Measurements from ENCODE around the gene SUGCT. TPM values are rescaled to one million over a fixed set of nuclear protein-coding genes. Genes with fewer than 3 reads are reported as not detected.

Gene SUGCT
- total and polyA plus RNA-seq, 3 experiments from 2014 or later: 1.1 to 1.4 (median 1.3) TPM

- no peaks in the 10 kb centered on the region for H3K36me3 ChIP-seq (ENCODE audit: insufficient read depth, low read length)
- H3K36me3 Mint-ChIP-seq: no peaks in the 10 kb centered on the region
- DNase-seq: no peak
- POLR2A ChIA-PET: no interaction called here
- no peak overlapping the region for H3K27ac Mint-ChIP-seq
- no peaks in the 10 kb centered on the region for H3K27me3 ChIP-seq (ENCODE audit: insufficient read depth, low read length, poor library complexity, severe bottlenecking)
- H3K4me3 ChIP-seq (ENCODE audit: low read length): no peak overlapping the region
- peaks cover 2 to 24% (median 2%) of the 10 kb centered on the region in 5 donors for H3K9me3 Mint-ChIP-seq
- H3K4me1 ChIP-seq (ENCODE audit: insufficient read depth, low read length): no peaks in the 10 kb centered on the region
- H3K27me3 Mint-ChIP-seq: peaks cover 0 to 2% of the 10 kb centered on the region in 2 donors
- no peak overlapping the region for H3K4me3 Mint-ChIP-seq
- CTCF ChIA-PET: no interaction called here
- H3K9me3 ChIP-seq (ENCODE audit: low read length): no peaks in the 10 kb centered on the region
- no peaks in the 10 kb centered on the region for H3K4me1 Mint-ChIP-seq
- no peak overlapping the region for H3K27ac ChIP-seq (ENCODE audit: low read depth, low read length)
Measured at GRCh38 chr7:40874756-40875155, 740.0 kb downstream of the SUGCT start.

- no peak overlapping the region for H3K4me3 ChIP-seq (ENCODE audit: low read length)
- no peaks in the 10 kb centered on the region for H3K36me3 ChIP-seq (ENCODE audit: insufficient read depth, low read length)
- no peak for DNase-seq
- CTCF ChIA-PET: no interaction called here
- H3K9me3 ChIP-seq (ENCODE audit: low read length): no peaks in the 10 kb centered on the region
- Mint-ChIP-seq H3K27me3 (peaks cover 0 to 2% of the 10 kb centered on the region in 2 donors), H3K27ac (no peak overlapping the region), H3K4me3 (no peak overlapping the region), H3K9me3 (peaks cover 2 to 13% (median 3%) of the 10 kb centered on the region in 5 donors), H3K4me1 (no peaks in the 10 kb centered on the region), H3K36me3 (no peaks in the 10 kb centered on the region)
- POLR2A ChIA-PET: no interaction called here
- H3K27ac ChIP-seq (ENCODE audit: low read depth, low read length): no peak overlapping the region
- H3K27me3 ChIP-seq (ENCODE audit: insufficient read depth, low read length, poor library complexity, severe bottlenecking): no peaks in the 10 kb centered on the region
- no peaks in the 10 kb centered on the region for H3K4me1 ChIP-seq (ENCODE audit: insufficient read depth, low read length)
Measured at GRCh38 chr7:40876601-40877000, 741.8 kb downstream of the SUGCT start.

- Mint-ChIP-seq H3K36me3 (no peaks in the 10 kb centered on the region), H3K4me3 (no peak overlapping the region), H3K9me3 (peaks cover 0 to 14% (median 10%) of the 10 kb centered on the region in 5 donors), H3K27me3 (peaks cover 0 to 2% of the 10 kb centered on the region in 2 donors), H3K27ac (no peak overlapping the region), H3K4me1 (no peaks in the 10 kb centered on the region)
- Histone ChIP-seq H3K4me3 (ENCODE audit: low read length) (no peak overlapping the region), H3K36me3 (ENCODE audit: insufficient read depth, low read length) (no peaks in the 10 kb centered on the region), H3K4me1 (ENCODE audit: insufficient read depth, low read length) (no peaks in the 10 kb centered on the region), H3K27me3 (ENCODE audit: insufficient read depth, low read length, poor library complexity, severe bottlenecking) (no peaks in the 10 kb centered on the region), H3K9me3 (ENCODE audit: low read length) (no peaks in the 10 kb centered on the region), H3K27ac (ENCODE audit: low read depth, low read length) (no peak overlapping the region)
- DNase-seq: no peak
- POLR2A ChIA-PET: no interaction called here
- CTCF ChIA-PET: no interaction called here
Measured at GRCh38 chr7:40879941-40880543, 745.2 kb downstream of the SUGCT start.

- Mint-ChIP-seq H3K27me3 (peaks cover 0 to 2% of the 10 kb centered on the region in 2 donors), H3K4me3 (no peak overlapping the region), H3K36me3 (no peaks in the 10 kb centered on the region), H3K4me1 (no peaks in the 10 kb centered on the region), H3K9me3 (peaks cover 0 to 16% (median 11%) of the 10 kb centered on the region in 5 donors), H3K27ac (no peak overlapping the region)
- H3K4me3 ChIP-seq (ENCODE audit: low read length): no peak overlapping the region
- no peaks in the 10 kb centered on the region for H3K36me3 ChIP-seq (ENCODE audit: insufficient read depth, low read length)
- no peaks in the 10 kb centered on the region for H3K27me3 ChIP-seq (ENCODE audit: insufficient read depth, low read length, poor library complexity, severe bottlenecking)
- no peaks in the 10 kb centered on the region for H3K9me3 ChIP-seq (ENCODE audit: low read length)
- no peak for DNase-seq
- CTCF ChIA-PET: no interaction called here
- POLR2A ChIA-PET: no interaction called here
- no peaks in the 10 kb centered on the region for H3K4me1 ChIP-seq (ENCODE audit: insufficient read depth, low read length)
- no peak overlapping the region for H3K27ac ChIP-seq (ENCODE audit: low read depth, low read length)
Measured at GRCh38 chr7:40880581-40880980, 745.8 kb downstream of the SUGCT start.

GRCh38 chr7:40881405-40881926 lies 746.7 kb downstream of the SUGCT start:
- H3K9me3 ChIP-seq (ENCODE audit: low read length): no peaks in the 10 kb centered on the region
- no peak overlapping the region for H3K27ac ChIP-seq (ENCODE audit: low read depth, low read length)
- no peak overlapping the region for H3K4me3 ChIP-seq (ENCODE audit: low read length)
- peaks cover 0 to 2% of the 10 kb centered on the region in 2 donors for H3K27me3 Mint-ChIP-seq
- no peak overlapping the region for H3K4me3 Mint-ChIP-seq
- CTCF ChIA-PET: no interaction called here
- H3K27me3 ChIP-seq (ENCODE audit: insufficient read depth, low read length, poor library complexity, severe bottlenecking): no peaks in the 10 kb centered on the region
- POLR2A ChIA-PET: no interaction called here
- no peaks in the 10 kb centered on the region for H3K4me1 Mint-ChIP-seq
- no peaks in the 10 kb centered on the region for H3K4me1 ChIP-seq (ENCODE audit: insufficient read depth, low read length)
- DNase-seq: no peak
- H3K9me3 Mint-ChIP-seq: peaks cover 0 to 16% (median 10%) of the 10 kb centered on the region in 5 donors
- no peaks in the 10 kb centered on the region for H3K36me3 Mint-ChIP-seq
- H3K36me3 ChIP-seq (ENCODE audit: insufficient read depth, low read length): no peaks in the 10 kb centered on the region
- H3K27ac Mint-ChIP-seq: no peak overlapping the region

GRCh38 chr7:40882071-40882658 lies 747.4 kb downstream of the SUGCT start:
- Histone ChIP-seq H3K36me3 (ENCODE audit: insufficient read depth, low read length) (no peaks in the 10 kb centered on the region), H3K4me1 (ENCODE audit: insufficient read depth, low read length) (no peaks in the 10 kb centered on the region), H3K4me3 (ENCODE audit: low read length) (no peak overlapping the region), H3K27me3 (ENCODE audit: insufficient read depth, low read length, poor library complexity, severe bottlenecking) (no peaks in the 10 kb centered on the region), H3K9me3 (ENCODE audit: low read length) (no peaks in the 10 kb centered on the region), H3K27ac (ENCODE audit: low read depth, low read length) (no peak overlapping the region)
- H3K36me3 Mint-ChIP-seq: no peaks in the 10 kb centered on the region
- peaks cover 0 to 14% (median 10%) of the 10 kb centered on the region in 5 donors for H3K9me3 Mint-ChIP-seq
- no peak overlapping the region for H3K4me3 Mint-ChIP-seq
- peaks cover 0 to 2% of the 10 kb centered on the region in 2 donors for H3K27me3 Mint-ChIP-seq
- ChIA-PET POLR2A (no interaction called here), CTCF (no interaction called here)
- H3K27ac Mint-ChIP-seq: no peak overlapping the region
- no peak for DNase-seq
- no peaks in the 10 kb centered on the region for H3K4me1 Mint-ChIP-seq

- CTCF ChIA-PET: no interaction called here
- H3K4me3 ChIP-seq (ENCODE audit: low read length): no peak overlapping the region
- no peaks in the 10 kb centered on the region for H3K36me3 ChIP-seq (ENCODE audit: insufficient read depth, low read length)
- DNase-seq: no peak
- no peak overlapping the region for H3K27ac Mint-ChIP-seq
- H3K36me3 Mint-ChIP-seq: no peaks in the 10 kb centered on the region
- no peaks in the 10 kb centered on the region for H3K27me3 ChIP-seq (ENCODE audit: insufficient read depth, low read length, poor library complexity, severe bottlenecking)
- H3K4me3 Mint-ChIP-seq: no peak overlapping the region
- H3K27ac ChIP-seq (ENCODE audit: low read depth, low read length): no peak overlapping the region
- no peaks in the 10 kb centered on the region for H3K9me3 ChIP-seq (ENCODE audit: low read length)
- H3K4me1 Mint-ChIP-seq: no peaks in the 10 kb centered on the region
- peaks cover 0 to 17% (median 13%) of the 10 kb centered on the region in 5 donors for H3K9me3 Mint-ChIP-seq
- POLR2A ChIA-PET: no interaction called here
- H3K27me3 Mint-ChIP-seq: peaks cover 0 to 1% of the 10 kb centered on the region in 2 donors
- no peaks in the 10 kb centered on the region for H3K4me1 ChIP-seq (ENCODE audit: insufficient read depth, low read length)
Measured at GRCh38 chr7:40883826-40884225, 749.0 kb downstream of the SUGCT start.

- CTCF ChIA-PET: no interaction called here
Measured at GRCh38 chr7:40884241-40884640, 749.4 kb downstream of the SUGCT start.

More at GRCh38 chr7:40884241-40884640, 749.4 kb downstream of the SUGCT start:
- H3K27ac Mint-ChIP-seq: no peak overlapping the region
- no peaks in the 10 kb centered on the region for H3K4me1 ChIP-seq (ENCODE audit: insufficient read depth, low read length)
- H3K27ac ChIP-seq (ENCODE audit: low read depth, low read length): no peak overlapping the region
- H3K36me3 ChIP-seq (ENCODE audit: insufficient read depth, low read length): no peaks in the 10 kb centered on the region
- POLR2A ChIA-PET: no interaction called here
- H3K9me3 ChIP-seq (ENCODE audit: low read length): no peaks in the 10 kb centered on the region
- no peak overlapping the region for H3K4me3 ChIP-seq (ENCODE audit: low read length)
- H3K4me3 Mint-ChIP-seq: no peak overlapping the region
- no peak for DNase-seq
- H3K36me3 Mint-ChIP-seq: no peaks in the 10 kb centered on the region
- no peaks in the 10 kb centered on the region for H3K4me1 Mint-ChIP-seq
- peaks cover 0 to 20% (median 16%) of the 10 kb centered on the region in 5 donors for H3K9me3 Mint-ChIP-seq
- no peaks in the 10 kb centered on the region for H3K27me3 Mint-ChIP-seq
- no peaks in the 10 kb centered on the region for H3K27me3 ChIP-seq (ENCODE audit: insufficient read depth, low read length, poor library complexity, severe bottlenecking)
